ENCODE data around the gene C1orf52.

The C1orf52 gene

GRCh38 chr1:85229574-85230097 lies 29.8 kb downstream of the C1orf52 start:
- DNase-seq (ENCODE audit: low spot score), result no peak

GRCh38 chr1:85228972-85229371 lies 30.5 kb downstream of the C1orf52 start:
- DNase-seq (ENCODE audit: low spot score), result no peak

GRCh38 chr1:85225624-85226380 lies 33.7 kb downstream of the C1orf52 start:
- DNase-seq (ENCODE audit: low spot score), result no peak

- DNase-seq (ENCODE audit: low spot score), result peak; percentile 41
These were observed 34.5 kb downstream of the C1orf52 start for GRCh38 chr1:85224734-85225623.

- no peak for DNase-seq (ENCODE audit: low spot score)
These were observed 35.2 kb downstream of the C1orf52 start for GRCh38 chr1:85224295-85224694.

- no peak for DNase-seq (ENCODE audit: low spot score)
These were observed 36.1 kb downstream of the C1orf52 start for GRCh38 chr1:85223334-85223733.

GRCh38 chr1:85220756-85221201 lies 38.7 kb downstream of the C1orf52 start:
- DNase-seq (ENCODE audit: low spot score), result no peak

- no peak for DNase-seq (ENCODE audit: low spot score)
These were observed 39.4 kb downstream of the C1orf52 start for GRCh38 chr1:85219853-85220610.

GRCh38 chr1:85216697-85217096 lies 42.8 kb downstream of the C1orf52 start:
- DNase-seq (ENCODE audit: low spot score), result no peak

- no peak for DNase-seq (ENCODE audit: low spot score)
These were observed 44.8 kb downstream of the C1orf52 start for GRCh38 chr1:85214654-85215053.

- DNase-seq (ENCODE audit: low spot score), result no peak
These were observed 51.0 kb downstream of the C1orf52 start for GRCh38 chr1:85208488-85208887.

GRCh38 chr1:85203573-85204171 lies 55.8 kb downstream of the C1orf52 start:
- no peak for DNase-seq (ENCODE audit: low spot score)

- DNase-seq (ENCODE audit: low spot score), result no peak
These were observed 56.6 kb downstream of the C1orf52 start for GRCh38 chr1:85202864-85203255.

GRCh38 chr1:85202092-85202863 lies 57.2 kb downstream of the C1orf52 start:
- no peak for DNase-seq (ENCODE audit: low spot score)

GRCh38 chr1:85201340-85202091 lies 57.9 kb downstream of the C1orf52 start:
- DNase-seq (ENCODE audit: low spot score), result peak; percentile 17

GRCh38 chr1:85200463-85201339 lies 58.8 kb downstream of the C1orf52 start, which contains the start of gene SYDE2:
SYDE2 (minus strand) TSS chr1:85201016; CDS start chr1:85200996, 20 bp downstream.
- DNase-seq (ENCODE audit: low spot score), result peak; percentile 19
